Endothelial cell of umbilical vein (primary cell): ENCODE measurements around the gene TEX264. TPM values are rescaled to one million over a fixed set of nuclear protein-coding genes. Genes with fewer than 3 reads are reported as not detected.

Experiments
- BruUV-seq: library from RNA; stranded (reverse); fragments of 400-500 nt; replicated peaks from 2 replicates; lab custom pipeline; 2021; lab: Mats Ljungman, UMichigan
- CTCF ChIA-PET: fragments of 300-600, 350-600 bp; sonication (Branson Sonifier 250); formaldehyde crosslinking; loops from one replicate; lab custom pipeline; 2021; ENCODE audit warnings: antibody characterized with exemption, inconsistent platforms; lab: Charles Lee
- POLR2A ChIA-PET: fragments of 300-600, 350-600 bp; sonication (Branson Sonifier 250); formaldehyde crosslinking; loops from one replicate; lab custom pipeline; 2021; ENCODE audit warnings: antibody characterized with exemption, inconsistent platforms; lab: Charles Lee
- DNase-seq: peaks from one replicate; pipeline ENCODE4 v3.0.0-alpha.2; 2011; ENCODE audit warnings: low read depth, low spot score
- FAIRE-seq: peaks from 2 replicates; lab custom pipeline; 2011; peaks lifted over from hg19 to GRCh38; lab: Jason Lieb, UNC
- H2AFZ ChIP-seq: 2 replicates; pipeline ENCODE4 v1.6.0; 2012; ENCODE audit warnings: low read depth, low read length, control low read depth, inconsistent platforms
- H3K27ac ChIP-seq: 2 replicates; pipeline ENCODE4 v1.5.1; 2011; ENCODE audit warnings: low read depth, mild to moderate bottlenecking, control low read depth, low read length, moderate library complexity; ENCODE audit not compliant: insufficient read depth
- H3K27me3 ChIP-seq, 2 experiments: 2 replicates each; pipeline versions ENCODE4 v1.6.0 to v1.6.1; 2011; ENCODE audit warnings: low read length in 2 of 2, mixed read lengths in 1 of 2; ENCODE audit not compliant: control insufficient read depth in 2 of 2, insufficient read depth in 2 of 2
- H3K36me3 ChIP-seq, 2 experiments: 2 replicates in 1 of 2; 3 replicates in 1 of 2; pipeline ENCODE4 v1.5.1; 2011; ENCODE audit warnings: low read length in 2 of 2, mild to moderate bottlenecking in 1 of 2, moderate library complexity in 1 of 2; ENCODE audit not compliant: control insufficient read depth in 2 of 2, insufficient read depth in 2 of 2; ENCODE audit errors: extremely low read depth in 1 of 2
- H3K4me1 ChIP-seq: 3 replicates; pipeline ENCODE4 v1.5.1; 2011; ENCODE audit warnings: mild to moderate bottlenecking, low read length; ENCODE audit not compliant: control insufficient read depth, insufficient read depth; ENCODE audit errors: extremely low read depth
- H3K4me2 ChIP-seq: 2 replicates; pipeline ENCODE4 v1.6.1; 2011; ENCODE audit warnings: low read length, control low read depth, mixed read lengths; ENCODE audit not compliant: insufficient read depth
- H3K4me3 ChIP-seq, 3 experiments: fragments of 200-600 bp in 1 of 3; sonication (generic), shearing (Covaris generic) in 1 of 3; replicated peaks in 1 of 3; 2 replicates each; pipeline ENCODE4 v1.5.1; 2011 to 2016; ENCODE audit warnings: control low read depth in 3 of 3, low read length in 3 of 3, mild to moderate bottlenecking in 2 of 3, inconsistent platforms in 1 of 3, low read depth in 1 of 3, moderate library complexity in 1 of 3; ENCODE audit not compliant: insufficient read depth in 1 of 3
- H3K79me2 ChIP-seq: 2 replicates; pipeline ENCODE4 v1.6.0; 2012; ENCODE audit warnings: low read length, inconsistent platforms; ENCODE audit not compliant: control insufficient read depth, insufficient read depth
- H3K9ac ChIP-seq: replicated peaks from 2 replicates; pipeline ENCODE3; 2011; ENCODE audit warnings: low read length, control low read depth; ENCODE audit not compliant: insufficient read depth; ENCODE audit errors: extremely low read depth
- H3K9me1 ChIP-seq: replicated peaks from 3 replicates; pipeline ENCODE4 v1.6.0; 2011; ENCODE audit warnings: mild to moderate bottlenecking, low read length; ENCODE audit not compliant: control insufficient read depth, insufficient read depth; ENCODE audit errors: extremely low read depth
- H3K9me3 ChIP-seq: replicated peaks from 2 replicates; pipeline ENCODE4 v1.5.1; 2012; ENCODE audit warnings: low read length, inconsistent platforms; ENCODE audit not compliant: control insufficient read depth, insufficient read depth
- H4K20me1 ChIP-seq: replicated peaks from 2 replicates; pipeline ENCODE3; 2011; ENCODE audit warnings: mild to moderate bottlenecking, low read length; ENCODE audit not compliant: control insufficient read depth, insufficient read depth; ENCODE audit errors: extremely low read depth
- EZH2 ChIP-seq: IDR thresholded peaks from 2 replicates; pipeline ENCODE4 v1.6.1; 2012; ENCODE audit warnings: borderline replicate concordance, low read depth, mild to moderate bottlenecking, moderate library complexity, low read length, inconsistent platforms; ENCODE audit not compliant: severe bottlenecking
- FOS ChIP-seq: IDR thresholded peaks from 2 replicates; pipeline ENCODE4 v1.6.1; 2011; ENCODE audit warnings: mild to moderate bottlenecking, low read length, moderate library complexity, borderline replicate concordance; ENCODE audit not compliant: insufficient read depth
- JUN ChIP-seq: IDR thresholded peaks from 2 replicates; pipeline ENCODE4 v1.6.1; 2011; ENCODE audit warnings: borderline replicate concordance, low read depth; ENCODE audit not compliant: insufficient read length, insufficient read depth
- MYC ChIP-seq: IDR thresholded peaks from one replicate; pipeline ENCODE4 v1.6.1; 2011; ENCODE audit warnings: mild to moderate bottlenecking, low read depth, low read length
- POLR2A ChIP-seq: IDR thresholded peaks from 2 replicates; pipeline ENCODE4 v1.6.1; 2012; ENCODE audit warnings: low read depth, mild to moderate bottlenecking, control low read depth, low read length
- POLR2AphosphoS5 ChIP-seq: IDR thresholded peaks from 2 replicates; pipeline ENCODE4 v1.6.1; 2012; ENCODE audit warnings: low read depth, mild to moderate bottlenecking, control low read depth, low read length, moderate library complexity; ENCODE audit not compliant: insufficient read depth
- dilution Hi-C: fragments of 300-500 bp; cut with MboI; formaldehyde crosslinking; loops from one replicate; pipeline ENCODE4 v1.15.0; 2019; ENCODE audit warnings: low sequenced_read_pairs; ENCODE audit not compliant: extremely low pct_ligation_motif_present
- intact Hi-C: fragments of 100-400 bp; cut with micrococcal nuclease; formaldehyde crosslinking; loops from one replicate; pipeline ENCODE4 v1.10.0; 2022
- polyA plus RNA-seq, 4 experiments: library from polyadenylated mRNA; depleted of rRNA in 3 of 4; stranded (reverse) in 3 of 4; unstranded in 1 of 4; fragments of >200 nt; gene quantifications; 2 replicates each; pipeline versions ENCODE4 v1.2.1 to v1.2.3, GENCODE V29; 2011 to 2012; ENCODE audit warnings: missing spikeins in 1 of 4
- total RNA-seq: library from RNA; stranded (reverse); gene quantifications from 2 replicates; pipeline ENCODE4 v1.2.3, GENCODE V29; 2021
- TF ChIP-seq, protein P1 (sequence below): IDR thresholded peaks from 2 replicates; pipeline ENCODE4 v1.6.1; 2011; ENCODE audit not compliant: insufficient read depth, insufficient read length
- TF ChIP-seq, protein P2 (sequence below), 2 donors: IDR thresholded peaks; 1 replicate in 1 of 2; 2 replicates in 1 of 2; pipeline ENCODE4 v1.5.1; 2011; ENCODE audit warnings: low read length in 2 of 2, mild to moderate bottlenecking in 2 of 2, moderate library complexity in 2 of 2, control low read depth in 1 of 2, inconsistent platforms in 1 of 2, low read depth in 1 of 2; ENCODE audit not compliant: insufficient read depth in 1 of 2; ENCODE audit errors: extremely low read depth in 1 of 2

The TEX264 gene
- total and polyA plus RNA-seq, 2 donors (not counting 3 experiments of a cell fraction or from before 2014, with no cell fraction given) = 29.0 to 89.7 TPM

DNA sequence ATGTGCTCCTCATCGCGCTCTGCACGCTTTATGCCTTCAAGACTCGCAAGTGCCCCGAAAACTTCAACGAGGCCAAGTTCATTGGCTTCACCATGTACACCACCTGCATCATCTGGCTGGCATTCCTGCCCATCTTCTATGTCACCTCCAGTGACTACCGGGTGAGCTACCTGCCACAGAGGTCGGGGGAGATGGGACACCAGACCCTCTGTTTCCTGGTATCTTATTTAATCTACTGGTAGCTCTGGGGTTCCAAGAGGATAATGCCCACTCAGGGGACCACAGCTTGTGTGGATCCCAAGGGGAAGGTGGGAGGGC, 44.9 kb downstream of the TEX264 start:
- no peaks in the 10 kb centered on the region for H4K20me1 ChIP-seq
- intact Hi-C loops = no loop called here
- H3K27ac ChIP-seq = no peak overlapping the region
- DNase-seq = no peak
- H3K4me1 ChIP-seq = no peaks in the 10 kb centered on the region
- H3K27me3 ChIP-seq = no peaks in the 10 kb centered on the region
- no peak overlapping the region for H3K4me3 ChIP-seq
- FAIRE-seq = no peak
- H3K9ac ChIP-seq = no peak overlapping the region
- no peaks in the 10 kb centered on the region for H3K36me3 ChIP-seq
- no peak overlapping the region for H2AFZ ChIP-seq
- dilution Hi-C loops = no loop called here
- no peaks in the 10 kb centered on the region for H3K79me2 ChIP-seq
- H3K9me1 ChIP-seq = no peaks in the 10 kb centered on the region
- no peaks in the 10 kb centered on the region for H3K9me3 ChIP-seq
- POLR2A ChIA-PET = no interaction called here
- H3K4me2 ChIP-seq = no peak overlapping the region
- BruUV-seq = no TSS peak
- TF ChIP-seq MYC (no peak), FOS (no peak), JUN (no peak), POLR2AphosphoS5 (no peak)
- TF ChIP-seq, protein P1, sequence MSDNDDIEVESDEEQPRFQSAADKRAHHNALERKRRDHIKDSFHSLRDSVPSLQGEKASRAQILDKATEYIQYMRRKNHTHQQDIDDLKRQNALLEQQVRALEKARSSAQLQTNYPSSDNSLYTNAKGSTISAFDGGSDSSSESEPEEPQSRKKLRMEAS = no peak
- CTCF ChIA-PET = no interaction called here

DNA sequence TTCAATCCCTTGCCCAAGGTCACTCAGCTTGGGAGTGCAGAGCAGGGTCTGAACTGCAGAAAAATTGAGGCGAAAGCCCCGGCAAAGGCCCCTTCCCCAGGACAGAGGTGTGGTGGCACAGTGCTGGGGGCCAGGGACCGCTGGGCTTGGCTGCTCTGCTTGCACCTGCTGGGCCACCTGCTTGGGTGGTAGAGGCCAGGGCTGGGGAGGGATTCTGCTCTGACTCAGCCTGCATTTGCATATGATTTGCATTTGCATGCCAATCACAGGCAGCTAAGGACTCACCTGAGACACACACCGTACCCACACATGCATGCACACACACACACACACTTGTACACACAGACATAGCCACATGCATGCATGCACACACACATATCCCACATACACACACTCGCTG, 45.8 kb downstream of the TEX264 start:
- no peak for TF ChIP-seq MYC
- TF ChIP-seq, protein P1 = no peak
- TF ChIP-seq, protein P2, sequence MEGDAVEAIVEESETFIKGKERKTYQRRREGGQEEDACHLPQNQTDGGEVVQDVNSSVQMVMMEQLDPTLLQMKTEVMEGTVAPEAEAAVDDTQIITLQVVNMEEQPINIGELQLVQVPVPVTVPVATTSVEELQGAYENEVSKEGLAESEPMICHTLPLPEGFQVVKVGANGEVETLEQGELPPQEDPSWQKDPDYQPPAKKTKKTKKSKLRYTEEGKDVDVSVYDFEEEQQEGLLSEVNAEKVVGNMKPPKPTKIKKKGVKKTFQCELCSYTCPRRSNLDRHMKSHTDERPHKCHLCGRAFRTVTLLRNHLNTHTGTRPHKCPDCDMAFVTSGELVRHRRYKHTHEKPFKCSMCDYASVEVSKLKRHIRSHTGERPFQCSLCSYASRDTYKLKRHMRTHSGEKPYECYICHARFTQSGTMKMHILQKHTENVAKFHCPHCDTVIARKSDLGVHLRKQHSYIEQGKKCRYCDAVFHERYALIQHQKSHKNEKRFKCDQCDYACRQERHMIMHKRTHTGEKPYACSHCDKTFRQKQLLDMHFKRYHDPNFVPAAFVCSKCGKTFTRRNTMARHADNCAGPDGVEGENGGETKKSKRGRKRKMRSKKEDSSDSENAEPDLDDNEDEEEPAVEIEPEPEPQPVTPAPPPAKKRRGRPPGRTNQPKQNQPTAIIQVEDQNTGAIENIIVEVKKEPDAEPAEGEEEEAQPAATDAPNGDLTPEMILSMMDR (IDR thresholded peaks at IDR 0.05; ENCODE audit: extremely low read depth in 1 of 2, insufficient read depth in 1 of 2, low read depth in 1 of 2, low read length in 2 of 2) = no peak
- no peak for TF ChIP-seq POLR2A
- no peak for TF ChIP-seq EZH2
- TF ChIP-seq FOS = no peak
- CTCF ChIA-PET = no interaction called here
- no TSS peak for BruUV-seq
- FAIRE-seq (no peak), DNase-seq (no peak)
- Histone ChIP-seq H3K79me2 (no peaks in the 10 kb centered on the region), H4K20me1 (no peaks in the 10 kb centered on the region), H3K9ac (no peak overlapping the region), H2AFZ (no peak overlapping the region), H3K4me2 (no peak overlapping the region), H3K9me1 (no peaks in the 10 kb centered on the region), H3K36me3 (no peaks in the 10 kb centered on the region), H3K4me1 (no peaks in the 10 kb centered on the region), H3K27me3 (no peaks in the 10 kb centered on the region), H3K27ac (no peak overlapping the region), H3K4me3 (no peak overlapping the region), H3K9me3 (no peaks in the 10 kb centered on the region)
- intact Hi-C loops = no loop called here
- dilution Hi-C loops = no loop called here
- POLR2A ChIA-PET = no interaction called here
